GM18909 (cell line): ENCODE results near the gene TMBIM4.

Source experiments
- ATAC-seq: cut with Tn5 transposase; IDR thresholded peaks from one replicate; pipeline ENCODE4 v1.9.1; 2021; ENCODE audit warnings: mild to moderate bottlenecking; ENCODE audit not compliant: unreplicated experiment, poor library complexity

TMBIM4 gene

GRCh38 chr12:66103016-66103913 is 66.5 kb downstream of the TMBIM4 start:
- no peak for ATAC-seq

- ATAC-seq = no peak
These were observed 77.1 kb downstream of the TMBIM4 start for GRCh38 chr12:66092559-66093269.

DNA sequence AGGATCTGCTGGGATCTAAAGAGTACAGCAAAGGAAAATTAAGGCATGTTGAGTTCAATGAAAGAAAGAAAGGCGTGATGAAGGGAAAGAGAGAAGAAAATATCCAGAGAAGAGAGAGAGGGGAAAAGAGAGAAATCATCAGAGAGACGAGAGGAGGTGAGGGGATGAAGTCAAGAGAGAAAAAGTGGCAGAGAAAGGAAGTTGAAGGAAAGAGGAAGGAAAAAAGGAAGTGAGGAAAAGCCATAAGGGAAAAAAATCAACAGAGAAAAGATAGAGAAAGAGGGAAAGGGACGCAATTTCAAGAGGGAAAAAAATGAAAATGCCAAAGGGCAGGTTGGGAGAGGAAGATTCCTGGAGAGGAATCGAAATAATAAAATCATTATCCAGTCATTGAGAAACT is 79.6 kb downstream of the TMBIM4 start:
- ATAC-seq = no peak

- ATAC-seq = peak; percentile 88
These were observed 82.3 kb downstream of the TMBIM4 start for GRCh38 chr12:66087365-66087943.

GRCh38 chr12:66085998-66086397 is 83.8 kb downstream of the TMBIM4 start:
- no peak for ATAC-seq
